Measurements from ENCODE around the gene G3BP1.
"Not testable (repeated sequence)": the region's sequence is repeated elsewhere in the genome, so short reads cannot be mapped to it uniquely, and the experiment has no call there.

G3BP1 gene

DNA sequence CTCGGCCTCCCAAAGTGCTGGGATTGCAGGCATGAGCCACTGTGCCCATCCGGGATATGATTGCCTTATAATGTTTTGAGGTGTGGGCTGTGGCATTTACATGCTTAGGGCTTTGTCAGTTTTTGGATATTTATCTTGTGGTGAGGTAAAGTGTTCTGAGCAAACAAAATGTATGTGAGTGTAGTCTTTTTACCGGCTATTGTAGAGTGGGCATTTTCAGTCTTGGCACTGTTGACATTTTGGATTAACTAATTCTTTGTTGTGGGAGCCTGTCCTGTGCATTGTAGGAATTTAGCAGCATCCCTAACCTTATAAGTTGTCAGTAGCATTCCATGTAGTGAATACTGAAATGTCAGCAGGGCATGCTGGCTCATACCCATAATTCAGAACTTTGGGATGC lies 21.6 kb downstream of the G3BP1 start:
- DNase-seq (ENCODE audit: low read depth in 1 of 2, low spot score in 1 of 2) = no peak

DNA sequence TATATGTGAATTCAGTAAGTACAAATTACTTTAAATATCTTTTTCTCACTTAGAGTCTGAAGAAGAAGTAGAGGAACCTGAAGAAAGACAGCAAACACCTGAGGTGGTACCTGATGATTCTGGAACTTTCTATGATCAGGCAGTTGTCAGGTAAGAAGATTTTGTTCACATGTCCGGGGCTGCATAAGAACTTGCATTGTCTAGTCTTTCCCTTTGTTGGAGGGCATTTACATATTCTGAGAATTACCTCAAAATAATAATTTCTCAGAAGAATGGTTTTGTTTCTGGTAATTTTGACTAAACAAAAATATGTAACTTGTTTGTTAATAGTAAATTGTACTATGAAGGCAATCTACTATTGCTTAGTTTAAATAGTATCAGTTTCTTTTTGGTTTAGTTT lies 23.7 kb downstream of the G3BP1 start:
- DNase-seq (ENCODE audit: low read depth in 1 of 2, low spot score in 1 of 2) = no peak

DNA sequence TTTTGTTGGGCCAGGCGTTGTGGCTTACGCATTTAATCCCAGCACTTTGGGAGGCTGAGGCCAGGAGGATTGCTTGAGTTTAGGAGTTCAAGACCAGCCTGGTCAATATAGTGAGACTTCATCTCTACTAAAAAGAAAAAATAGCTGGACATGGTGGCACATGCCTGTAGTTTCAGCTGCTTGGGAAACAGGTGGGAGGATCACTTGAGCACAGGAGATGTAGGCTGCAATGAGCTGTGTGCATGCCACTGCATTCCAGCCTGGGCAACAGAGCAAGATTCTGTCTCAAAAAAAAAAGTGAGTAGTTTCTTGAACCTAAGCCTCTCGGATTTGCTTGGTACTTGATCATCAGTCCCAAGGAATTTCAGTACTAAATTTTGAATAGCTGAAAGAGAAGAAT lies 26.9 kb downstream of the G3BP1 start:
- no peak for DNase-seq (ENCODE audit: low read depth in 1 of 2, low spot score in 1 of 2)

DNA sequence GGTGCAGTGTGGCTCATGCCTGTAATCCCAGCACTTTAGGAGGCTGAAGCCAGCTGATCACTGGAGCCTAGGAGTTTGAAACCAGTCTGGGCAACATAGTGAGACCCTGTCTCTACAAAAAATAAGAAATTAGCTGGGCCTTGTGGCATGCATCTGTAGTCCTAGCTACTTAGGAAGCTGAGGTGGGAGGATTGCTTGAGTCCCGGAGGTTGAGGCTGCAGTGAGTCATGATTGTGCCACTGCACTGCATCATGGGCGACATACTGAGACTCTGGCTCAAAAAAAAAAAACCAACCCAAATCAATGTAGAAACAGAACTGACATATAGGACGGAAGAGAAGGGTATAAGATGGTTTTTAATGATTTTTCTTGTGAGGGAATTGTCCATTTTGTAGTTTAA lies 27.7 kb downstream of the G3BP1 start:
- no peak for DNase-seq (ENCODE audit: low read depth in 1 of 2, low spot score in 1 of 2)

DNA sequence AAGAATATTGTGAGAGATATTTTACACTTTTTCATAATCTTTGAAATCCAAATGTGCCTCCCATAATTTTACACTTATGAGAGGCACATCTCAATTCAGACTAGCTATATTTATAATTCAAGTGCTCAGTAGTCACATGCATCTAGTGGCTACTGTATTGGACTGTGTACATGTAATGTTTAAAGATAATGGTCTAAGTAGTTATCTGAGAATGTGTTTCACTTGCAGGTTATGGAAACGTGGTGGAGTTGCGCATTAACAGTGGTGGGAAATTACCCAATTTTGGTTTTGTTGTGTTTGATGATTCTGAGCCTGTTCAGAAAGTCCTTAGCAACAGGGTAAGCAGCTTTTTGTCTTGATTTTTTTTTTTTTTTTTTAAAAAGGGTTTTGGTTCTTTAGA lies 28.8 kb downstream of the G3BP1 start:
- no peak for DNase-seq (ENCODE audit: low read depth in 1 of 2, low spot score in 1 of 2)

DNA sequence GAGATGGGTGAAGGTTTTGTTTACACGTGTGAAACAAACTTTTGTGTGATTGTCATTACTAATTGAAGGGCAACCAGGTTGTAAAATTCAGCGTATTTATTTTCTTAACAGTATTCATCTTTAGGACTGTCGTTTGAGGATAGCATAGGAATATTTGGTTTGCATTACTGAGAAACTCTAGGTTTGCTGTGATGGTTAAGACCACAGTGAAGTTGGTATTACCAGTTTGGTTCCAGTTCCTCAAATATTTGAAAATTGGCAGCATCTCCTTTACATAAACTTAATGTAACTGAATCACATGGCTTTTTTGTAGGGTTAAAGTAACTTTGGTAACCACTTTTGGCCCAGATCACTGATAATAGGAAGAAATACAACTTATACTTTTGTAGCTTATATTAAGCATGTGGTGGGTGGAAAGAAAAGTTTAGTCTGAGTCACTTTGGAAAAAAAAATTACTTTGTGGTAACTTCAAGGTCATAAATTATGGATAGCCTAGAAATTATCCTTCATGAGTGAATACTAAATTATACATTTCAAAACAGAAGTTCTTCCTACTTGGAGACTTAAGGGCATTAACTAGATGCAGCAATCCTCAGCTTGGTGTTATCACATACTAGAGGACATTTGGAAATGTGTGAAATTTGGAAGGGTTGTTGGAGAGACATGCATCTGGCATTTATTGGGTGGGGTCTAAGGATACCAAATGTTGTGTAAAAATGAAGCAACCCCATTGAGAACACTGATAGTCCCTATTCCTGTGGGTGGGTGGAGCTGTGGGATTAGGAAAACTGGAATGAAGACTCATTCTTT lies 33.9 kb downstream of the G3BP1 start:
- no peak for DNase-seq (ENCODE audit: low read depth in 1 of 2, low spot score in 1 of 2)

DNA sequence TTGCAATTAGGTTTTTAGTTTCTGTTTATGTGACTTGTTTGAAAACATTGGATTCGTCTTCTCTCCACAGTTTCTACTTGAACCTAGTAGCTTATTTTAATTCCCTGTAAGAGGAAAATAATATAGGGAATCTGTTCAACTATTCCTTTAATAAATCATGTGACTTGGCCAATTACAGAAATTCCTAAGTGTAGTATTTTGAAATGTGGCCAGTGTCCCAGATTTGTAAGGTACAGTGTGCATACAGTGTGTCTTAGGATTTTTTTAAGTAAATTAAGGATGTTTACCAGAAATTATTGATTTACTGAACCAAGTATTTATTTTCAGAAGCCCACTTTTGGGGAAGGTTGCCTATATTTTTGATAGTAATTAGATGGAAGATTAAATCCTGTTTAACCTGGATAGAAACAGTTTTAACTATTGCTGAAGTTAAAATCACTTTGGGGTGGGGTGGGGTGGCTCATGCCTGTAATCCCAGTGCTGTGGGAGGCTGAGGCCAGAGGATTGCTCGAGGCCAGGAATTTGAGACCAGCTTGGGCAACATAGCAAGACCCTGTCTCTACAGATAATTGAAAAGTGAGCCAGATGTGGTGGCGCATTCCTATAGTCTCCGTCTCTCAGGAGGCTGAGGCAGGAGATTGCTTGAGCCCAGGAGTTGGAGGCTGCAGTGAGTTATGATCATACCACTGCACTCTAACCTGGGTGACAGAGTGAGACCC lies 36.9 kb downstream of the G3BP1 start:
- DNase-seq (ENCODE audit: low read depth in 1 of 2, low spot score in 1 of 2) = no peak

DNA sequence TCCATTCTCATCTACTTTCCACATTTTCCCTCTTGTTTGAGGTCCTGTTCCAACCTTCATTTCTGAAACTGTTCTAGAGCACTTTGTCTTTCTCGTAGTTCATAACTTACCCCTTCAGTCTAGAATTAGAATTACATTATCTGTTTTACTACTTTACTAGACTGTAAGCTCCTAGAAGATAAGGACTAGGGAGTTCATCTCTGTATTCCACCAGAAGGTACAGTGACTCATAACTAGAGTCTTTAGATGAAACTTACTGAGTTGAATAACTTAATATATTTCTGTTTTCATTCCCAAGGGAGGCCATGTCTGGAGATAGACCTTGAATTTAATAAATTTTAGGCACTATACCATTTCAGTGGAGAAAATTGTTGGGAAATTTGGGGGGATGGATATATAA lies 38.7 kb downstream of the G3BP1 start:
- DNase-seq (ENCODE audit: low read depth in 1 of 2, low spot score in 1 of 2) = no peak

DNA sequence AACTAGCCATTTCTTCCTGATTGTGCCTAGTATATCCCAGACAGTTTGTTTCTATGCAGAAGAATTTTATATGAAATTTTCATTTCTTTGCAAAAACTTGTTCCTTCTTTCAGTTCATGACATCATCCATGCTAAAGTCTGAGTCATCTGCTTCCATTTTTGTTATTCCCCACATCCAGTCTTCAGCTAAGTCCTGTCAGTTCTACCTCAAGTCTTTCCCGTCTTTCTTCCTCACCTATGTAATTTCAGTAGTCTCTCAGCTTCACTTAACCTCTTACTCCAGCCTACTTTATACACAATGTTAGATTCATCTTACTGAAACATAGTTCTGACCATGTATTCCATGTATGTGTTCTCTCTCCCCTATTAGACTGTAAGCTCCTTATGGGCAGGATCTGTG lies 39.1 kb downstream of the G3BP1 start:
- no peak for DNase-seq (ENCODE audit: low read depth in 1 of 2, low spot score in 1 of 2)

DNA sequence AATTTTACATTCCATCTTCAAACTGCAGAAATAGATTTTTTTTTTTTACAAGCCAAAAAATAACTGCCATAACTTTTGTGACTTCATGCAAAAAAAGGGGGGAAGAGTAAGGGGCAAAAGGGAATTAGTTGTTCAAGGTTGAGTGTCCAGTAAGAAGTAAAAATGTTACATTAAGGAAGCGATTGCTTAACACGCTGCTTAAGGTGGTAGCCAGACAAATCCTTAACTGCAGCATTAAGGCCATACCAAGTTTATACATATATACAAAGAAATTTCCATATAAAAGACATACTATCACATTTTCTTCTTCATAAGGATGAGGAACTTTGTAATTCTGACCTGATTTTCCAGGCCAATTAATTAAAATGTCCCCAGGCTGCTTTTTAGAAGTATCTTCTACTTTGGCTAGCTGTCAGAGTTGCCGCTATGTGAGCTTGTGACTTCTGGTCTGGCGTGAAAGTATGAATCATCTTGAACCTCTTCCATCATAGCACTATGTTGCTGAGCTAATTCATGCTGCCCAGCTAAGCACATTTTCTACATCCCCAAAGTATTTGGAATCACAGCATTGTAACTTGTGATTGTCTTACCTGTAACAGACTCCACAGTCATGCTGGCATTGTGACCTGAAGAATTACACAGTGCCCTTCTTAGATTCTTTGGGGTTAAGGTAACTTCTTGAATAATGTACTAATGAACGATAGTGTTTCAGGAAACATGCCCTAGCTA lies 40.0 kb downstream of the G3BP1 start:
- no peak for DNase-seq (ENCODE audit: low read depth in 1 of 2, low spot score in 1 of 2)

DNA sequence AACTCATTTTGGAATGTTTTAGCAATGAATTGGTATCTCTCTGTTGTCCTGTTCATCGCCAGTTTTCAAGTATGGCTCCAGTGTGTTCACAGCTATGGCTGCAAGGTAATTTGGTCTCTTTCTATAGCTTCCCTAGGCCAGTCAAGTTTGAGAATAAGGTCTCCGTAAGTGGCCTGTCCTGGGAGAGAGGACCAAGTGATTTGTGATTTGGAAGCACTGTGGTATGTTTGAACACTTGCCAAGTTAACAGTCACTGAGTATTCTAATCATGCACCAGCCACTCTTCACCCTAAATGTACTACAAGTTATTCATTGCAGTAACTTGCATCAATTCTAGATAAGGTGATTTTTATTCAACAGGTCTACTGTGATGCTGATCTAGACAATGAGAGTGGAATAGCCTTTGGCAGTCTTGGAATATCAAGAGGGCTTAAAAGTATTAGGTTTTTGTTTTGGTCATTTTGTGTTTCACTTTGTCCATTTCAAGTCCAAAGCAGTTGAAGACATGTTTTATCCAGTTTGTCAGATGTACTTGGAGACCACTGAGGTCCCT lies 41.1 kb downstream of the G3BP1 start:
- no peak for DNase-seq (ENCODE audit: low read depth in 1 of 2, low spot score in 1 of 2)

DNA sequence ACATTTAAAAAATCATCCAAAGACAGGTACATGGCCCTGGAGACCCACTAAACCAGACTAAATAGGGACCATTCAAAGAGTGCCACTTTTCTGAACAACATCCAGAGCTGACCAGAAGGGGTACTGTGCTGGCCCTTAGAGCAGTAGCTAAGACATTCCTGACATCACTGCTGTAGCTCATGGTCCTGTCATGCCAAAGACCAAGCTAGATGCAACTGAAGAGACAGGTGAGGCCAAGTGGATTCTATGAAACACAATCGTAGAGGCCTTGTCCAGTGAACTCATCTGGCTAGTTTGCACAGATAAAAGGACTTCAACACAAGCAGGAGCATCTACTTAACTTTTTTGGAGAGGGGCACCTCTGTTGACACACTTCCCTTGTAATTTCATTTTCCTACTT lies 43.3 kb downstream of the G3BP1 start:
- DNase-seq (ENCODE audit: low read depth in 1 of 2, low spot score in 1 of 2) = no peak

DNA sequence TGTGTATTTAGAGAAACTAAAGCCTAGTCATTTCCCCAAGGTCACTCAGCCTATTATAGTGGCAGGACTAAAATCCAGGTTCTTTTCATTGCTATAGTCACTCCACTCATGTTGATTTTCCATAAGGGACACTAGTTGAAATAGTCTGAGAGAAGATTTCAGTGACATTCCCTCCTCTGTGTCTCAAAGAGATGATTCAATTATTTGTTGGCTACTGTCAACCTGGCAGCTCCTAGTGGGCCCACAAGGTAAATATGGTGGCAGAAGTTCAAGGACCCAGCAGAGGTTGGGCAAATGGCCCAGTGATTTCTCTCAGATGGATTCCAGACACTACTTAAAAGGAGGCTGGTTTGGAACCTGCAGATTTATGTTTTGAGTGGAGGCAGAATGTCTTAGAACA lies 48.1 kb downstream of the G3BP1 start:
- DNase-seq (ENCODE audit: low read depth in 1 of 2, low spot score in 1 of 2) = no peak

DNA sequence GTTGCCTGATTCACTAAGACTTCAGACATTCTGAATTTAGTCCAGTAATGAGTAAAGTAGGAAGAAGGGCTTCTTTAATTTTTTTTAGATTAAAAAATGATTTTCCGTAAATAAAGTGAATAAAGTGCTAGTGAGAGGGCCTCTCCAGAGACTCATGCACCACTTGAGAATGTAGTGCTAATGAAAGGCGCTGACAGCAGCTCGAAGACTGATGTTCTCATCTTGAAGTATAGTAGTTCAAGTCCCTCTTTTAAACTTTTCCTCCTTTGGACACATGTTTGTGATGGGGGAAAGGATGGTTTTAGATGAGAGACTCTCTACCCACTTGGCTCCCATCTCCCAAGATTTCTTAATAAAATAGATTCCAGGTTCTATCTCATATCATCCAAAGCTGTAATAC lies 48.5 kb downstream of the G3BP1 start:
- DNase-seq (ENCODE audit: low read depth in 1 of 2, low spot score in 1 of 2) = no peak

DNA sequence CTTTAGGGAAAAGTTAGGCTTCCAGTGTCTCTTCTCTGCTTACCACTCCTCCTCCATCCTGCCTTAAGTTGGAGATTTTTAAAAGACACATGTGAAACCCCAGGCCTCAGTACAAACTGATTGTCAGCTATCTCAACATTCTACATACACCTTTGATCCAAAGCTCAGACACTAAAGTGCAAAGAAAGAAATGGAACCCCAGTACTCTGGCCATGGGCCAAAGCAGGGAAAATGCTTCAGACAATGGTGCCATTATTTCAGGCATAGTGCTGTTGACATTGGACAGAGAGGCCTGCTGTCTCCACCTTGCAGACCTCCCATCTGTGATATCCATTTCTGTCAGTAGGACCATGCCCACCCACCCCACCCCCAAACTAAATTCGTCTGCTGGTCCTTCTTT lies 49.1 kb downstream of the G3BP1 start:
- no peak for DNase-seq (ENCODE audit: low read depth in 1 of 2, low spot score in 1 of 2)

DNA sequence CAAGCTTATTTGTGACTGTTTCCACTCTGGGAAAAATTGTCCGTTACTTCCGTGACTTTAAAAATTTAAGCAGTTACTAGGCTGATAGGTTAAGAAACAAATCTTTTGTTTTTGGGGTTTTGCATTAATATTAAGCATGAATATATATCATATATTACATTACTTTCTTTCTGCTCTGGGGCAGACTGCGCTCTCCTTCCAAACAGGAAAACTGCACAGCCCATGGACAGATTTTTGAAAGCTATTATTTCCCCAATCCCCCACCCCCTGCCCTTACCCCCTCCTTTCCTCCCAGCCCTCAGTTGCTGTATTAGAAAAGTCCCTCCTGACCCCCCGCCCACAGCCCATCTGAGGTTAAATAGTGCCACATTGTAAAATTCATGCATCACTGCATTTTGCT lies 50.4 kb downstream of the G3BP1 start:
- DNase-seq (ENCODE audit: low read depth in 1 of 2, low spot score in 1 of 2) = no peak

DNA sequence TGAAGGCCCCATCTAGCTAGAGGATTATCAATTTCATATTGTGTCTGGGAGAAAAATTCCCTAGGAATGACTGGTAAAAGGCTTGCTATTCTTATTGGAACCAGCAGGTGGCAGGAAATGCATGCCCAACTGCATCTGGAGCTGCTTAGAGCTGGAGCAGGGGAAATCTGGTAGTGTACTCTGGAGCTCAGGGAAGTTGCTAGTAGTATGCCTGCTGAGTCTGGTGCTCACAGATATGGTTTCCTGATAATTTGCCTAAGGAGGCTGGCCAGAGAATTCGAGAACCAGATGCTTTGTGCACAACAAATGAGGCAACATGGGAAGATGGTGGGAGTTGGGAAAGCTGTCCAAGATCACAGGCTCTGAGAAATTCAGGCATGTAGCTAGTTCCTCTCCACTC lies 53.7 kb downstream of the G3BP1 start:
- peak in 1 of 2 donors; percentile 4 for DNase-seq (ENCODE audit: low read depth in 1 of 2, low spot score in 1 of 2)

DNA sequence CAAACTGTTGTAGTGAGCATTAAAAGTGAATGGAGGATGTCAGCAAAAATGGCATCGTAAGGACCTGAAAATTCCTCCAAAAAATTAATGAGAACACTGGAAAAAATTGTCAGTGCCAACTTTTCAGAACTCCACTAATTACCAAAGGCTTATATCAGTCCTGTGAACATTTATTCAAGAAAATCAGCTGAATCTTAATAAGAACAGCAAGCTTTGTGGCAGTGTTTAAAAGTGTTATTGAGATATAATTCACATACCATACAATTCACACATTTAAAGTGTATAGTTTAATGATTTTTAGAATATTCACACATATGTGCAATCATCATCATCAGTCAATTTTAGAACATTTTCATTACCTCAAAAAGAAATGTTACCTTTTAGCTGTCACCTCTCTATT lies 57.6 kb downstream of the G3BP1 start:
- DNase-seq (ENCODE audit: low read depth in 1 of 2, low spot score in 1 of 2) = no peak

DNA sequence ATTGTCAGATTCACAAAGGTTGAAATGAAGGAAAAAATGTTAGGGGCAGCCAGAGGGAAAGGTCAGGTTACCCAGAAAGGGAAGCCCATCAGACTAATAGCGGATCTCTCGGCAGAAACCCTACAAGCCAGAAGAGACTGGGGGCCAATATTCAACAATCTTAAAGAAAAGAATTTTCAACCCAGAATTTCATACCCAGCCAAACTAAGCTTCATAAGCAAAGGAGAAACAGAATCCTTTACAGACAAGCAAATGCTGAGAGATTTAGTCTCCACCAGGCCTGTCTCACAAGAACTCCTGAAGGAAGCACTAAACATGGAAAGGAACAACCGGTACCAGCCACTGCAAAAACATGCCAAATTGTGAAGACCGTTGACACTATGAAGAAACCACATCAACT lies 61.1 kb downstream of the G3BP1 start:
- DNase-seq (ENCODE audit: low read depth in 1 of 2, low spot score in 1 of 2) = not testable (repeated sequence)

DNA sequence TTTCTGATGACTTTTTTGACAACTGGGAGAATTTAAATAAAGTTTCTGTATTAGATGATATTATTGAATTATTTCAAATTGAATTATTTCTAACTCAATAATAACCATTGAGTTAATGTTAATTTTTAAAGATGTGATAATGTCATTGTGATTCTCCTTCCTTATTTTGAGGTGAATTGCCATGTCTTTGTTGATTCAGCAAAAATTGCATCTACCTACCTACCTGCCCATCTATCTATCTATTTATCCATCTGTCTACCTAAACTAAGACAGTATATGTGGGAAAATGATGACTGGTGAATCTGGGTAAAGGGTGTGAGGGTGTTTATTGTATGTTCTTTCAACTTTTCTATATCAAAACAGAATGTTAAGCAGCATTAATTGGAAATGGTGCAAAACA lies 75.0 kb downstream of the G3BP1 start:
- DNase-seq (ENCODE audit: low read depth in 1 of 2, low spot score in 1 of 2) = no peak

DNA sequence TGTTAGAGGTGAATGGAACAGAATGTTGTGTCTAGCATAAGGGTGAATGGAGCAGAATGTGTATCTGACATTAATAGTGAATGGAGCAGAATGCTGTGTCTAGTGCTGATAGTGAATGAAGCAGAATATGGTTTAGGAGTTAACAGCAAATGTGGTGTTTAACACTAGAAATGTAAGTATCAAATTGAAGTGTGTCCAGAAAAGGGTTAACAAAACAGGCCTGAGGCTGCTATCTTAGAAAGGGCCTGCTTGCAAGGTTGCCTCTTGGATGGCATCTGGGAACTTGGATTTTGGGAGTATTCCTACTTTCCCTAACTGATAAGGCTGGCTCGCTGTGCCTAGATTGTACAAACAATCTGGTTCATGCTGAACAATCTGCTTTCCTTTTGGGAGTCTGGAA lies 76.1 kb downstream of the G3BP1 start:
- no peak for DNase-seq (ENCODE audit: low read depth in 1 of 2, low spot score in 1 of 2)

DNA sequence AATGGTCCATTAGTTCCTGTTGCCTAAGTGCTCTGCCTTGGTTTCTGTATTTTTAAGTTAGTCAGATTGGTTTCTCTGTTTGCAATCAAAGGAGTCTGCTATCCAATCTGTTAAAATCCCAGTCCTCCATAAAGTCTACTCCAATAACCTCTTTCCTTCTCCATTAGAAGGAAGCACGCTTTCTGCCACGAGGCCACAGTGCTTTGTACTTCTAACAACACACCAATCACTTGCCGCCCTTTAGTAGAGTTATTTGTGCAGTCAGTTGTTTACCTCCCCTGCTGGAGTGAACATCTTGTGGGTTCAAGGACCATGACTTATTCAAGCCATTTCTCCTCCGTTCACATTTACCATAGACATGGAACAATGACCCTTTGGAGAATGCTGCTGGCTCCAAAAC lies 83.9 kb downstream of the G3BP1 start:
- no peak for DNase-seq (ENCODE audit: low read depth in 1 of 2, low spot score in 1 of 2)
